ENCODE results near the gene PIM3.

Gene PIM3

DNA sequence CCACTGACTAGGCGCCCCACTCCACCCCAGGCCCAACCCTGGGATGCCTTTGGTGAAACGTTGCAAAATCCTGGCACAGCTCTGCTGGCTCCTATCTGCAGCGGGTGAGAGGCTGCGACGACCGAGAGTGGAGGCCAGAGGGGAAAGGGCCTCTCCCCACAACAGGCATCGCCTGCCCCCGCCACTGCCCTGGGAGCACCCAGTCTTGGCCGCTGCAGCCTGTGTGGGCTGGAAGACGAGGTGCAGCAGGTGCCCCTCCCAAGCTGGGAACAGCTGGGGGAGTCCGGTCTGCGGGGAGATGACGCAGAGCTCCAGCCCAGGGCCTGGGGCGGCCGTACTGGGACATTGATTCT lies 4.2 kb upstream of the PIM3 start:
- no peak for DNase-seq (ENCODE audit: low read depth)

DNA sequence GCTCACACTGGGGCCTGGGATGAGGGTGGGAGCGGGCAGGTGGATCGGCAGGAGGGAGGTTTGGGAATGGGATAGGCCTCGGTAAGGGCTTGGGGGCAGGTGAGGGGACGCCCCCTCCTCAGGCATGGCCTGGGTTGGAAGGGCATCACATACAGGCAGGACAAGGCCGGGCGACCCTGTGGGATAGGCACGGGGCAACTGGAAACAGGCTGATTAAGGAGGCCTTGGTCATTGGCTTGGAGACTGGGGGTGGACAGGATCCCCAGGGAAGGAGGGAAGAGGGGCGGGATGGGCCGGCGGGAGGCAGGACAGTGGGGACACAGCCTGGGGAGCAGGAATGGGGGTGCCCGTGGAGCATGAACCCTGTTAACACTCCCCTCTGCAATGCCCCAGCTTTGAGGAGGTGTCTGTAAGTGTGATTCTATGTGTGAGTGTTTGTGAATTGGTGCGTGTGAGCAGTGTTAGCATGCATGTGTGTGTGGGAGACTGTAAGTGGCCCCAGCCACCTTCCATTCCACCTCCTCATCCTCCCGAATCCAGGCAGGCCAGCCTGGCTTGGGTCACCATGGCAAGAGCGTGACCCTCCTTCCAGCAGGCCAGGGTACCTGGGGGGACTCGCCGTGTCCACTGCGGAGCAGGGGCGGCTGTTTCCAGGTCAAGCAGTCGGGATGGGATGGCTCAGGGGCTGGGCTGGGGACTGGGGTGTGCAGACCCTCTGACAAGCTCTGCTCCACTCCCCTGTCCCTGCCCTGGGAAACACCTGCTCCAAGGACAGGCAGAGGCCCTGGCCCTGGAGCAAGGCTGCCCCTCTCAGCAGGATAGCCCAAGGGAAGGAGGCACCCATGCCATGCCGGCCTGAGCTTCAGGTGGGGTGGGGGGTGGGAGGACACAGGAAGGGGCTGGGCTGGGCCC lies 3.4 kb upstream of the PIM3 start:
- no peak for DNase-seq (ENCODE audit: low read depth)

DNA sequence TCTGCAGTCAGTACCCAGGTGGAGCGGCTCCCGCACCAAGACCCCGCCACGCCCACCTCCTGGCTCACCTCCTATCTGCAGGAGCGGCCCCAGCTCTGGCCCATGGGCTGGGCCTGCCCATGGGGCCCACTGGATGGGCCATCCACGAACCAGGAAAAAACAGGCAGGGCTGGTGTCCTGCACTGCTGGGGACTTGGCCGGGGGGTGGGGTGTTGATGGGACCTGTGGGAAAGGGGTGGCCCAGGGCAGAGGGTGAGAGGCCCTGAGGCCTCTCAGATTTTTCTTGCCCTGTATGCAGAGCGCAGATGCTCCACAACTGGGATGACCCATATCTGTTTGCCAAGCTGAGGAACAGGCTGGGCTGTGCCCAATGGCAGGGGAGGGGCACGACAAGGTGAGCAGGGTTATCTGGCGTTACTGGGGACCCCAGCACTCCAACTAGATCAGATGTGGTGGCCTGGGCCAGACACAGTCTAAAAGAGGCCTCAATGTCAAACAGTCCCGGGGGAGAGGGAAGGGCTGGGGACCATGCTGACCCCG lies 2.7 kb upstream of the PIM3 start:
- no peak for DNase-seq (ENCODE audit: low read depth)

DNA sequence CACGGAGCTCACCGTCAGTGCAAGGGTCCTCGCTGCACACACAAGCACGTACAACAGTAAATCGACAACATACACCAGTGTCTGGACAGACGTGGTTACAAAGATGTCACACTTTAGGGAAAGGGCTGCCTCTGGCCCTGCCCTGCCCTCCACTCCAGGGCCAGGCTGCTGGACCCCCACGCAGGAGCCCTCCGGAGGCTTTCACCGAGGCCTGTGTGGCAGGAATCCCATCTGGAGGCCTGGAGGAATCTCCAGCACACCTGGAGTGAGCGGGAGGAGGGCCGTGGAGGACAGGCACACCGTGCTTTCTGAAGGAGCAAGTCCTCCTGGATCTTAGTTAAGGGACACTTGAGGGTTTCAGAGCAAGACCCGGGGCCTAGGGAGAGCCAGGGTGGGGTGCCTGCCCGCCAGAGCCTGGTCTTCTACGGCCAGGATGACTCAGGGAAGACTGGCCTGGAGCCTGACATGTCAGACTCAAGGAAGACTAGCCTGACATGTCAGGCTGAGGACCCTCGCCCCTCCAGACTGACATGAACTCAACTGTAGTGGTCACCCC lies 2.1 kb upstream of the PIM3 start:
- no peak for DNase-seq (ENCODE audit: low read depth)

DNA sequence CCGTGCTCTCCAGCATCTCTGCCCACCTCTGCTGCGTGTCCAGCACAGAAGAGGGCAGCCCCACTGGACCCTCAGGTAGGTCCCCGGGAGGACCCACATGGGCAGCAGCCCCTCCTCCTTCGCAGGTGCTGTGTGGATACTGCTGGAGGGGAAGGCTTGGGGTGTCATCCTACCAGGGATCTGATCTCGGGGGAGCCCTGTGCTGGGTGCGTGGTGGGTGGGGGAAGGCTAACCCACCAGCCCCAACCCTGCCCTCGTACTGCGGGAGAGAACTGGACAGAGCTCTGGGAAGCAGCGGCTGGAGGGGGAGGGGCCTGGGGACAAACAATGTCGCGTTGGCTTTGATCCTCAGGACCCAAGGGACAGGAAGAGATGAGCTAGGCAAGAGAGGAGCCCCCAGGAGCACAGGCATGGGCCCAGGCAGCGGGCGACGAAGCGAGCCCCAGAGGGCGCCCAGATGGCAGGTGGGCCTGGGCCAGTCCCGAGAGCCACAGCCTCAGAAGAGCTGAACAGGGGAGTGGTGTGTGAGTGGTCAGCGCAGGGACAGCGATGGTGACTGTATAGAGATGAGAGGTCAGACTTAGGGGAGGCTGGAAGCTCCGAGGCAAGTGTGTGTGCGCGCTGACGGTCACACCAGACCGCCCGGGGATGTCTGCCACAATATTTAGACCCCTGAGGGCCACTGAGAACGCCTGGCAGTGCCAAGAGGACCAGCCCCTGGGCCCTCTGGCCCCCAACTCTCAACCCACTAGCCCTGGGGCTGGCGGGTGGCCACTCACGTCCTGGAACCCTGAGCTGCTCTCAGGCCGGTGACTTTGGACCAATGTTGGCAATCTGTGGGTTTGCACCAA lies 1.4 kb upstream of the PIM3 start:
- DNase-seq (ENCODE audit: low read depth) = no peak

DNA sequence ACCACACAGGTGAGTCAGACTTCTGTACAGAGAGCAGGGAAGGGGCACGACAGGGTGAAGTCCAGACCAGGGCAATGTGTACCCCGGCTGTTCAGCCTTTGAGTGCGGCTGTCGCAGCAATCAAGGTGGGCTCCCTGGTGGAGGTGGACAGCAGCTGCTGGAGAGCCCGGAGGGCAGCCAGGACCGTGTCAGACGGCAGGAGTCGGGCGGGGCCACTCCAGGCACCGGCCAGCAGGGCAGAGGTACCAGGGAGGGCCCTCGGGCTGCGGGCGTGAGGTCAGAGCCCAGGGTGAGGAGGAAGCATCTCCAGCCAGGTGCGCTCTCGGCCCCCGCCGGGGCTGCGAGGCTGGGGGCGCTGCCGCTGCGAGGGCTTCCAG lies 802 bp upstream of the PIM3 start:
- DNase-seq (ENCODE audit: low read depth) = no peak

DNA sequence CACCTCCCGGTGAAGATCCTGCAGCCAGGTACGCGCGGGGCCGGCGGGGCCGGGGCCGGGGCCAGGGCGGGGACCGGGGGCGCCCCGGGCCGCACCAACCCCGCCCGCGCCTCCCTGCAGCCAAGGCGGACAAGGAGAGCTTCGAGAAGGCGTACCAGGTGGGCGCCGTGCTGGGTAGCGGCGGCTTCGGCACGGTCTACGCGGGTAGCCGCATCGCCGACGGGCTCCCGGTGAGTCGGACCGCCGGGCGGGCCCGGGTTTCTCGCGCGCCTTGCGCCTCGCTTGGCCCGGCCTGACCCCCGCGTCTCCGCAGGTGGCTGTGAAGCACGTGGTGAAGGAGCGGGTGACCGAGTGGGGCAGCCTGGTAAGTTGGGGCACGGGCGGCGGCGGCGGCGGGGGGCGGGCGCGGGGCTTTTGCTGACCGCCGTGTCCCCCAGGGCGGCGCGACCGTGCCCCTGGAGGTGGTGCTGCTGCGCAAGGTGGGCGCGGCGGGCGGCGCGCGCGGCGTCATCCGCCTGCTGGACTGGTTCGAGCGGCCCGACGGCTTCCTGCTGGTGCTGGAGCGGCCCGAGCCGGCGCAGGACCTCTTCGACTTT lies 531 bp downstream of the PIM3 start:
- DNase-seq (ENCODE audit: low read depth) = no peak

DNA sequence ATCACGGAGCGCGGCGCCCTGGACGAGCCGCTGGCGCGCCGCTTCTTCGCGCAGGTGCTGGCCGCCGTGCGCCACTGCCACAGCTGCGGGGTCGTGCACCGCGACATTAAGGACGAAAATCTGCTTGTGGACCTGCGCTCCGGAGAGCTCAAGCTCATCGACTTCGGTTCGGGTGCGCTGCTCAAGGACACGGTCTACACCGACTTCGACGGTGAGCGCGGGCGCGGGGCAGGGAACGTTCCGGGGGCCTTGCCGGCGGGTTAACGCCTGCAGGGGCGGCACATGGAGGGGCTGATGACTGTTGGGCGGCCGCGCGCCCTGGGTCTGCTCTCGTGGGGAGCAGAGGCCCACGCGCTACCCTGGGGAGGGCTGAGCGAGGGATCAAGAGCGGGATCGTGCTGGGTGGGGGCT lies 1.0 kb downstream of the PIM3 start:
- DNase-seq (ENCODE audit: low read depth) = no peak

DNA sequence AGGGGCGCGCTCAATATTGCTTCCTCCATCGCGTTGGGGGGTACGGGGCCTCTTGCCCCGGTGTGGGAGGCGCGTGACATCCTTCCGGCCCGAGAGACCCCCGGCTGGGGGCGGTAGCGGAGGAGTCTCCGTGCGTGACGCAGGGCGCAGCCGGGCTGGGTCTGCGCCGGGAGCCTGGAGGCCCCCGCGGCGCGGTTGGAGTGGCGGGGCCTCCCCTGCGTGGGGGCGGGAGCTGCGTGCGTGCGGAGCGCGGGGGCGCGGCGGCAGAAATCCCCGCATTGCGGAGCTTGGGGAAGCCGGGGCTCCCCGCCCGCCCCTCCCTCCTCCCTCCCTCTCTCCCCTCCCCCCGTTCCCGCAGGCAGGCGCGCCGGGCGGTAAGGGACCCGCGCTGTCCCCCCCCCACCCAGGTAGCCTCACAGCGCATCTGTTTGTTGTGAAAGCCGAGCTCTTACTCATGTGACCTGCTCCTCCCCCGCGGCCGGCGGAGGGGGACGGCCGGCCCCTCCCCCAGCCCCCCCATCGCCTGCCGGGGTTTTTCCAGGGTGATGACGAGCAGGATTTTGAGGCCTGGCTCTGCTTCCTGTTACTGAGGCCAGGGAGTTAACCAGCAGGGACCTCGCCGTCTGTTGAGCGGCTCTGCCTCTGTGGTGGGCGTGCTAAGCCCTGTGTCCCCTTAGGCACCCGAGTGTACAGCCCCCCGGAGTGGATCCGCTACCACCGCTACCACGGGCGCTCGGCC lies 1.6 kb downstream of the PIM3 start:
- peak; percentile 59 for DNase-seq (ENCODE audit: low read depth)

DNA sequence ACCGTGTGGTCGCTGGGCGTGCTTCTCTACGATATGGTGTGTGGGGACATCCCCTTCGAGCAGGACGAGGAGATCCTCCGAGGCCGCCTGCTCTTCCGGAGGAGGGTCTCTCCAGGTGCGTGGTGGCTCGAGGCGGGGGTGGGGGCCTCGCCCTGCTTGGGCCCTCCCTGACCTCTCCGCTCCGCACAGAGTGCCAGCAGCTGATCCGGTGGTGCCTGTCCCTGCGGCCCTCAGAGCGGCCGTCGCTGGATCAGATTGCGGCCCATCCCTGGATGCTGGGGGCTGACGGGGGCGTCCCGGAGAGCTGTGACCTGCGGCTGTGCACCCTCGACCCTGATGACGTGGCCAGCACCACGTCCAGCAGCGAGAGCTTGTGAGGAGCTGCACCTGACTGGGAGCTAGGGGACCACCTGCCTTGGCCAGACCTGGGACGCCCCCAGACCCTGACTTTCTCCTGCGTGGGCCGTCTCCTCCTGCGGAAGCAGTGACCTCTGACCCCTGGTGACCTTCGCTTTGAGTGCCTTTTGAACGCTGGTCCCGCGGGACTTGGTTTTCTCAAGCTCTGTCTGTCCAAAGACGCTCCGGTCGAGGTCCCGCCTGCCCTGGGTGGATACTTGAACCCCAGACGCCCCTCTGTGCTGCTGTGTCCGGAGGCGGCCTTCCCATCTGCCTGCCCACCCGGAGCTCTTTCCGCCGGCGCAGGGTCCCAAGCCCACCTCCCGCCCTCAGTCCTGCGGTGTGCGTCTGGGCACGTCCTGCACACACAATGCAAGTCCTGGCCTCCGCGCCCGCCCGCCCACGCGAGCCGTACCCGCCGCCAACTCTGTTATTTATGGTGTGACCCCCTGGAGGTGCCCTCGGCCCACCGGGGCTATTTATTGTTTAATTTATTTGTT lies 2.4 kb downstream of the PIM3 start:
- DNase-seq (ENCODE audit: low read depth) = no peak

DNA sequence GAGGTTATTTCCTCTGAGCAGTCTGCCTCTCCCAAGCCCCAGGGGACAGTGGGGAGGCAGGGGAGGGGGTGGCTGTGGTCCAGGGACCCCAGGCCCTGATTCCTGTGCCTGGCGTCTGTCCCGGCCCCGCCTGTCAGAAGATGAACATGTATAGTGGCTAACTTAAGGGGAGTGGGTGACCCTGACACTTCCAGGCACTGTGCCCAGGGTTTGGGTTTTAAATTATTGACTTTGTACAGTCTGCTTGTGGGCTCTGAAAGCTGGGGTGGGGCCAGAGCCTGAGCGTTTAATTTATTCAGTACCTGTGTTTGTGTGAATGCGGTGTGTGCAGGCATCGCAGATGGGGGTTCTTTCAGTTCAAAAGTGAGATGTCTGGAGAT lies 3.1 kb downstream of the PIM3 start:
- DNase-seq (ENCODE audit: low read depth) = no peak

DNA sequence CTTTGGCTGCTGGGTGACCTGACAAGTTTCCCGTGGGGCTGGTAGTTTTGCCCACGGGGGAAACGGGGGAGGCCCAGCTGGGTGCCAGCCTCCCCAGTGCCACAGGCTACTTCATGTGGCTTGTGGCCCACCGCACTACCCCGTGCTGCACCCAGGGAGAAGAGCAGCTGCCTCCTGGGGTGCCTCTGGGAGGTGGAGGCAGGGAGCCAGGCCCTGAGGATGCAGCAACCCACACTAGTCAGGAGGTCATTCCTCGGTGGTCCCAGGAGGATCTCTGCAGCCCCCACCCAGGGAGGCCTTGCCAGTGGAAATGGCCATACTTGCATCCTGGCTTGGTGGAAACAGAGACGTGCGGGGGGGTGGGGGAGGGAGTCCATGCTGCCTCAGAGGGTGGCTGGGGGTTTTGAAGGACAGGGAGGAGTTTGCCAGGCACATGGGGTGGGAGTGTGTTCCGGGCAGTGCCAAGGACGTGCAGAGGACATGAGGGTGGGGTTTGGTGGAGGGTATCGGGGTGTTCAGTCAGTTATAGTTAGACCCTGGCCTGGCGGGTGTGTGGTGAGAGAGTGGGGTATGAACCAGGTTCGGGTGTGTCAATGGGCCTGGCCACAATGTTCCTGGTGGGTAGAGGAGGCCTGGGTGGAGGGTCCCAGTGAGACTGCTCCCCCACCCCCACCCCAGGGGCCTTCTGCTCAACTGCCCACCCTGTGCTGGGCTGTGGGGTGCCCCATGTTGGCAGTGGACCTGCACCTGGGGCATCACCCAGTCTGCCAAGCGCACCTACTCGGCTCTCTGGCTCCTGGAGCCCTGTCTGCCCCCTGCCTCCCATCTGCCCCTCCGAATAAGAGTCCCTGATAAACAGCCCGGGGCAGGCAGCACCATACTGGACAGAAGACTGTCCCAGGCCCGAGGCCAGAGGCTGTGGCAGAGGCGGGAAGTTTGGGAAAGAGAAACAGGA lies 3.8 kb downstream of the PIM3 start:
- DNase-seq (ENCODE audit: low read depth) = no peak

DNA sequence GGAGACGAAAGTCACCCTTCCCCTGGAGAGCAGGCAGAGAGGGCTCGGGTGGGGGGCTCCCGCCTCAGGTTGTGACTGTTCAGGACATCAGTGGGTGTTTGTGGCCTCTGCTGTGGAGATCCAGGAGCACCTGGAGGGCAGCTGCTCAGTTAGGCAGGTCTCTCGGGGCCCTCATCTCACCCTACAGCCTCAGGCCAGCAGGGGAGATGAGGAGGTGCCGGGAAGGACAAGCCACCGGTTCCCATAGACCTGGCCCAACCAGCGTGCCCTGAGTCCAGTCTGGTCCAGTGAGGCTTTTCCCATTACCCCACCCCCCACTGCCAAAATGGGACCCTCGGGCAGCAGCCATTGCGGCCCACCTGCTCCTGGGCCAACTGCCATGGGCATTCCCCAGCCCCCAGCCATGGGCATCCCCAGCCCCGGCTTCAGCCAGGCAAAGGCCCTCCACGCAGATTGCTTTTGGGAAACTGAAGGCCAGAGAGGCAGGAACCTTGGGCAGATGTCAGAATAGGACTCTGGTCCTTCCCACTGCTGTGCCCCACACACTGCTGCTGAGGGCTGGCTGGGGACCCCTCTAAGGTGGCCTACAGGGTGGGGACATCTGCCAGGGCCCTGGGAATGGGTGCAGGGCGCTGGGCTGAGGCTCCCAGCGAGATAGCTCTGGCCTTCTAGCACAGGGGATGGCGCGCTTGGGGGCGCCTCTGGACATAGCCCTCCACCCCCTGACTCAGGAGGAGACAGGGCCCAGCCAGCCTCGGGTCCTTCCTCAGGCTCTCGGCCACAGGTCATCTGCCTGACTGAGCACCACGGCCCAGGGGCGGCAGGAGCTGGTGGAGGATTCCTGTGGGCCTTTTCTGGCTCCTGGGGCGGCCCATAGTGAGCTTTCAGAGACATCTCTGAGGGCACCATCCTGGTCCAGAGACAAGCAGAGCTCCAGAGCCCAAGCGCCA lies 4.8 kb downstream of the PIM3 start:
- DNase-seq (ENCODE audit: low read depth) = no peak

DNA sequence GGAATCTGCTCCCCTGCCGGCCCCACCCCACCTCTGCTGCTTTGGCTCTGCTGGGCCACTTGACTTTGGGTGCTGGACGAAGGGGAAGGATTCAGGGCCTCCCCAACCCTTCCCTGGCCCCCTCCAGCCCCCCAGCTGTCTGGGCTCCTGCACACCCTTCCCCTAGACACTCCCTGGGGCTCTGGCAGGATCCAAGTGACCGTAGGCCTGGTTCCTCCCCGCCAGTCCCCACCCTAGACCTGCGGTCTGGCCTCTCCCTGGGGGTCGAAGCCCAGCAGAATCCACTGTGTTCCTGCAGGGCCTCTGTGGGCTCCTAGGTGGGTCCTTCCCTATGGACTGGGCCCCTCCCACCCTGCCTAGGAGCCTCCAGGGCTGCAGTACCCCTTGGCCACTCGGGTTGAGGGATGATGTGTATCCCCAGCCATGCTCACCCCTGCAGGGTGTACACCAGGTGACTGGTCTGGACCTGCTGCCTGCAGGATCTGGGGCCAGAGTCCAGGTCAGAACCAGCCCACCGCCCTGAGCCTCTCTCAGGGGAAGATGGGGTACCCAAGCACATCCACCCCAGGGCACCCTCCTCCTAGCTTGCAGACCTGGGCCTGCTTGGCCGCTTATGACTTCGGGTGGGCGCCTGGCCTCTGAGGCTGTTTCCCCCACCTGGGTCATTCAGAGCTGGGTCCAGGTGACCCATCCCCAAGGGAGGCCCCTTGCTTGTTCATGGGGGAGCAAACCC lies 5.6 kb downstream of the PIM3 start:
- no peak for DNase-seq (ENCODE audit: low read depth)

DNA sequence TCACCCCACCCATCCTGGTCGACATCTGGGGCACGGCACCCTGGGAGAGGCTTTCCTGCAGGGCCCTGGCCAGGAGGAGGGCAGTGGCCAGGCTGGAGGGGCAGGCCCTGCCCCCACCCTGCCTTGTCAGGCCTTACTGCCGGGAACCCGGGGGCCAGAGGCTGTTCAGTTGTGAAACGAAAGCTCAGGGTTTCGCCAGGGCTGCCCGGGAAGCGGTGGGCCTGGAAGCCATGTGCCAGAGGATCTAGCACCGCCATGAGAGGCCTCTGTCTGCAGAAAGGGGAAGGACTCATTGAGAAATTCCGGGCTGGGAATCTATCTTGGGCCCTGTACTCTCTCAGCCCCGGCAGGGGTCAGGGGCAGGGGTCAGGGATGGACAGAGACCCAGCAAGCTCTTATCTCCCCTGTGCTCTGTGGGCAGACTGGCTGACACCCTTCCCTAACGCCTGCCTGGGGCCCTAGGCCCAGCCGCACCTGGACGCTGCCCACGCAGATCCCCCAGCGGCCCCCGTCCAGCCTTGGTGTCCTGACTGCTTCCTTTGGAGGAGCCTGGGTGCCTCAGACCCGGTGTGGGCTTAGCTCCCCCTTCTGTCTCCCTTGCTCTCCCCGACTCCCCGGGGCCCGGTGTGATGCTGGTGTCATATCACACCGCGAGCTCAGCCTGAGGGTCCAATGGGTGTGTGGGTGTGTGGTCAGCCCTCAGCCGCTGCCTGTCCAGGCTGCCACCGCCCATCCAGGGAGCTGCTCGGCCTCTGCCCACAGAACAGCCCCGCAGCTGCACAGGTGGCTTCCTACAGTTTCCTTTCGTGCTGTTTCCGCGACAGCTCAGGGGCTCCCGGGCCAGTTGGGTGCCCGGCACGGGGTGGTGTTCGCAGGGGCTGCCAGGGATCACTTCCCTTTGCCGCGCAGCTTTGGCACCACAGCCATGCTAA lies 6.5 kb downstream of the PIM3 start:
- no peak for DNase-seq (ENCODE audit: low read depth)

DNA sequence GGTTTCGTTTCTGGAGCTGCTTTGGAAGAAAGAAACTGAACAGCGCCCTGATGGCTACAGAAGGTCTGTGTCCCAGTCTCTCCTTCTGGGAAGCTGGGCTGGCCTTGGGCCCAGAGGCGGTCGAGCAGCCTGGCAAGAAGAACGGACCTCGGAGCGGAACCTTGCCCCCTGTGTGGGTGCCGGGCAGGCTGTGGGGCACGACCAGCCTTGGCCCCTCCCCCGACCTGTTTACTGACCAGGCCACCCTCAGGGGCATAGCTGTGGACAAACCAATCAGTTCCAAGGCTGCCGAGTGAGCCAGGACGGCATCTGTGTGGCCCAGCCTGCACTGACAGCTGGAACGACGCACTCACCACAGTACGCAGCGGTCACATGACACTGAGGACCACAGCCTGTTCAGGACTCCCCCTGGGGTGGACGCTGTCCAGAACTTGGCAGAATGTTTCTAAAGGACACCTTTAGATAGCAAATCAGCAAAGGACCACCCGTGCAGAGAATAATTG lies 7.2 kb downstream of the PIM3 start:
- DNase-seq (ENCODE audit: low read depth) = no peak
